HepG2 (cell line): ENCODE measurements around the gene ARPIN. TPM values are rescaled to one million over a fixed set of nuclear protein-coding genes. Genes with fewer than 3 reads are reported as not detected.

Source experiments
- CEBPZ ChIP-seq: IDR thresholded peaks from 2 replicates; pipeline ENCODE4 v1.6.1; 2012; ENCODE audit warnings: low read length, improper control_type of control experiment
- DPF2 ChIP-seq: sonication (generic); formaldehyde crosslinking; IDR thresholded peaks from 2 replicates; pipeline ENCODE4 v1.4.0; 2020; ENCODE audit warnings: mild to moderate bottlenecking, low read depth, missing genetic modification reagents, borderline replicate concordance
- FLYWCH1 ChIP-seq: sonication (generic); formaldehyde crosslinking; IDR thresholded peaks from 2 replicates; pipeline ENCODE4 v1.8.1; 2023; ENCODE audit warnings: mild to moderate bottlenecking, missing genetic modification reagents
- FOXO4 ChIP-seq: sonication (generic); formaldehyde crosslinking; conservative IDR thresholded peaks from 2 replicates; pipeline ENCODE4 v1.8.1; 2023; ENCODE audit warnings: missing genetic modification reagents
- GMEB1 ChIP-seq: sonication (generic); formaldehyde crosslinking; IDR thresholded peaks from 2 replicates; pipeline ENCODE4 v1.5.1; 2020; ENCODE audit warnings: missing genetic modification reagents, mild to moderate bottlenecking, borderline replicate concordance
- HDAC1 ChIP-seq: sonication (generic); formaldehyde crosslinking; IDR thresholded peaks from 2 replicates; pipeline ENCODE4 v1.5.1; 2020; ENCODE audit warnings: mild to moderate bottlenecking, missing genetic modification reagents
- MBNL3 ChIP-seq: fragments of 250-450 bp; sonication (Bioruptor Pico); conservative IDR thresholded peaks from 2 replicates; pipeline ENCODE4 v1.8.0; 2022; ENCODE audit warnings: mild to moderate bottlenecking, inconsistent platforms
- MLLT10 ChIP-seq: sonication (generic); formaldehyde crosslinking; IDR thresholded peaks from 2 replicates; pipeline ENCODE4 v1.4.0; 2020; ENCODE audit warnings: missing genetic modification reagents
- MXI1 ChIP-seq: IDR thresholded peaks from 3 replicates; pipeline ENCODE4 v1.6.1; 2012; ENCODE audit warnings: low read depth, low read length, inconsistent platforms, borderline replicate concordance
- NCOR1 ChIP-seq: fragments of 200-600 bp; sonication (generic); IDR thresholded peaks from 2 replicates; pipeline ENCODE4 v1.7.0; 2017; ENCODE audit warnings: antibody characterized with exemption, low read length, borderline replicate concordance
- NFE2 ChIP-seq: sonication (generic); formaldehyde crosslinking; IDR thresholded peaks from 2 replicates; pipeline ENCODE4 v1.4.0; 2020; ENCODE audit warnings: missing genetic modification reagents
- SMC3 ChIP-seq: IDR thresholded peaks from 2 replicates; pipeline ENCODE4 v1.6.1; 2011; ENCODE audit warnings: low read length, improper control_type of control experiment
- TEAD3 ChIP-seq: optimal IDR thresholded peaks from 2 replicates; pipeline ENCODE3; 2016; ENCODE audit warnings: borderline replicate concordance
- XRCC5 ChIP-seq: fragments of 200-400 bp; formaldehyde crosslinking; optimal IDR thresholded peaks from 2 replicates; pipeline ENCODE3; 2017; ENCODE audit warnings: mild to moderate bottlenecking, low read length
- ZFP41 ChIP-seq: sonication (generic); formaldehyde crosslinking; IDR thresholded peaks from 2 replicates; pipeline ENCODE4 v1.4.0; 2020; ENCODE audit warnings: mild to moderate bottlenecking, missing genetic modification reagents, borderline replicate concordance
- ZFY ChIP-seq: sonication (generic); formaldehyde crosslinking; IDR thresholded peaks from 2 replicates; pipeline ENCODE4 v1.4.0; 2020; ENCODE audit warnings: missing genetic modification reagents
- ZNF205 ChIP-seq: IDR thresholded peaks from 2 replicates; pipeline ENCODE4 v1.6.1; 2018; ENCODE audit warnings: missing biosample characterization, missing genetic modification reagents
- ZNF225 ChIP-seq: sonication (generic); formaldehyde crosslinking; IDR thresholded peaks from 2 replicates; pipeline ENCODE4 v1.4.0; 2020; ENCODE audit warnings: mild to moderate bottlenecking, missing genetic modification reagents
- ZNF501 ChIP-seq: sonication (generic); formaldehyde crosslinking; IDR thresholded peaks from 2 replicates; pipeline ENCODE4 v1.5.1; 2020; ENCODE audit warnings: mild to moderate bottlenecking, moderate library complexity, missing genetic modification reagents
- ZNF549 ChIP-seq: sonication (generic); formaldehyde crosslinking; IDR thresholded peaks from 2 replicates; pipeline ENCODE4 v1.5.0; 2020; ENCODE audit warnings: missing genetic modification reagents
- ZNF598 ChIP-seq: sonication (generic); formaldehyde crosslinking; IDR thresholded peaks from 2 replicates; pipeline ENCODE4 v1.5.1; 2020; ENCODE audit warnings: mild to moderate bottlenecking, missing genetic modification reagents, borderline replicate concordance
- polyA plus RNA-seq, 8 experiments: library from polyadenylated mRNA; depleted of rRNA in 3 of 8; stranded (reverse) in 7 of 8; unstranded in 1 of 8; fragments of >200 nt; fragmentation: Illumina TruSeq in 4 of 8; extraction: Trizol in 4 of 8; gene quantifications; 2 replicates each; pipeline versions ENCODE4 v1.2.1 to v1.2.3, GENCODE V29; 2011 to 2016; ENCODE audit warnings: low read depth in 4 of 8, missing spikeins in 1 of 8, mixed read lengths in 1 of 8; ENCODE audit not compliant: insufficient read depth in 1 of 8
- total RNA-seq, 5 experiments: library from RNA; depleted of rRNA; stranded (reverse); fragments of >200 nt; fragmentation: Illumina TruSeq; extraction: Trizol; gene quantifications; 2 replicates each; pipeline ENCODE4 v1.2.3, GENCODE V29; 2016; ENCODE audit warnings: low read depth in 1 of 5

Gene ARPIN
- total and polyA plus RNA-seq, 2 of the 13 experiments (the other 11 are each of a cell fraction or from before 2014, with no cell fraction given), result 2.8 to 5.0 TPM

- TF ChIP-seq GMEB1 (CRISPR knock-in tag) (no peak), NFE2 (CRISPR knock-in tag) (no peak), SMC3 (peak; percentile 91), FOXO4 (no peak), NCOR1 (no peak), XRCC5 (peak; percentile 58), ZFP41 (no peak), DPF2 (CRISPR knock-in tag) (no peak), ZNF501 (CRISPR knock-in tag) (no peak), ZNF598 (CRISPR knock-in tag) (no peak), MBNL3 (CRISPR knock-in tag) (no peak), ZNF225 (CRISPR knock-in tag) (no peak), MXI1 (no peak), ZNF549 (no peak), HDAC1 (CRISPR knock-in tag) (no peak), TEAD3 (CRISPR knock-in tag) (no peak), FLYWCH1 (CRISPR knock-in tag) (no peak), MLLT10 (CRISPR knock-in tag) (no peak), ZFY (no peak), CEBPZ (no peak), ZNF205 (CRISPR knock-in tag) (no peak)
Measured at GRCh38 chr15:89898614-89899294, 14.0 kb downstream of the ARPIN start (continued).
